MCF 10A (cell line): ENCODE measurements around the gene HSPA6. TPM values are rescaled to one million over a fixed set of nuclear protein-coding genes. Genes with fewer than 3 reads are reported as not detected.
"Not testable (repeated sequence)": the region's sequence is repeated elsewhere in the genome, so short reads cannot be mapped to it uniquely, and the experiment has no call there.

Source experiments
- BruUV-seq: library from RNA; stranded (reverse); fragments of 400-500 nt; replicated peaks from 2 replicates; lab custom pipeline; 2021; lab: Mats Ljungman, UMichigan
- CTCF ChIA-PET: fragments of 300-600 bp; sonication (Branson Sonifier 250); formaldehyde crosslinking; extraction: SDS; loops from one replicate; lab custom pipeline; 2021; ENCODE audit warnings: antibody characterized with exemption, inconsistent platforms; lab: Yijun Ruan, JAX
- POLR2A ChIA-PET: fragments of 300-600, 350-650 bp; sonication (Branson Sonifier 250); formaldehyde crosslinking; extraction: SDS; loops from one replicate; lab custom pipeline; 2020; ENCODE audit warnings: antibody characterized with exemption, inconsistent platforms; lab: Yijun Ruan, JAX
- DNase-seq: peaks from one replicate; pipeline ENCODE4 v3.0.0-alpha.2; 2018; ENCODE audit not compliant: unreplicated experiment
- H3K27ac Mint-ChIP-seq: one replicate; pipeline ENCODE4 v1.8.0; 2022; ENCODE audit warnings: mild to moderate bottlenecking, low read depth, mixed read lengths; ENCODE audit not compliant: unreplicated experiment
- H3K27me3 Mint-ChIP-seq: one replicate; pipeline ENCODE4 v1.8.0; 2022; ENCODE audit warnings: mixed read lengths; ENCODE audit not compliant: insufficient read depth, unreplicated experiment
- H3K36me3 Mint-ChIP-seq: one replicate; pipeline ENCODE4 v1.8.0; 2022; ENCODE audit warnings: mild to moderate bottlenecking, moderate library complexity, mixed read lengths; ENCODE audit not compliant: insufficient read depth, unreplicated experiment
- H3K4me1 Mint-ChIP-seq: one replicate; pipeline ENCODE4 v1.8.0; 2022; ENCODE audit warnings: mixed read lengths; ENCODE audit not compliant: insufficient read depth, unreplicated experiment
- H3K4me3 Mint-ChIP-seq: one replicate; pipeline ENCODE4 v1.8.0; 2022; ENCODE audit warnings: mild to moderate bottlenecking, moderate library complexity, mixed read lengths; ENCODE audit not compliant: unreplicated experiment
- H3K9me3 Mint-ChIP-seq: one replicate; pipeline ENCODE4 v1.8.0; 2022; ENCODE audit warnings: mixed read lengths; ENCODE audit not compliant: unreplicated experiment
- CTCF ChIP-seq: fragments of 200-600 bp; IDR thresholded peaks from one replicate; pipeline ENCODE4 v1.8.0; 2022; ENCODE audit warnings: antibody characterized with exemption, mild to moderate bottlenecking; ENCODE audit not compliant: unreplicated experiment
- intact Hi-C: fragments of 100-400 bp; cut with micrococcal nuclease; formaldehyde crosslinking; loops from 2 replicates; pipeline ENCODE4 v1.14.1; 2022
- total RNA-seq: library from RNA; stranded (reverse); gene quantifications from 2 replicates; pipeline ENCODE4 v1.2.3, GENCODE V29; 2022

The HSPA6 gene
- total RNA-seq, 1 experiment from 2014 or later = 0.28 TPM

GRCh38 chr1:161511018-161511755 lies 13.2 kb upstream of the HSPA6 start:
- Mint-ChIP-seq H3K9me3 (no peaks in the 10 kb centered on the region), H3K4me3 (no peak overlapping the region), H3K27ac (no peak overlapping the region), H3K27me3 (no peaks in the 10 kb centered on the region), H3K4me1 (peaks cover 10% of the 10 kb centered on the region), H3K36me3 (no peaks in the 10 kb centered on the region)
- no peak for TF ChIP-seq CTCF
- ChIA-PET POLR2A (interaction anchor here (0.6 kb wide), 1 partner anchor 28 kb away, joined by 4 read pairs; no protein-coding TSS in a partner anchor), CTCF (interaction anchor here (0.6 to 1.2 kb wide), 4 partner anchors 13 to 265 kb away, joined by 3 to 6 read pairs (median 3); no protein-coding TSS in a partner anchor)
- intact Hi-C loops = no loop called here
- DNase-seq = no peak
- BruUV-seq = no TSS peak

GRCh38 chr1:161511756-161512060 lies 12.6 kb upstream of the HSPA6 start:
- H3K27me3 Mint-ChIP-seq = no peaks in the 10 kb centered on the region
- no peak for TF ChIP-seq CTCF
- H3K36me3 Mint-ChIP-seq = no peaks in the 10 kb centered on the region
- no TSS peak for BruUV-seq
- DNase-seq = no peak
- H3K27ac Mint-ChIP-seq = no peak overlapping the region
- ChIA-PET CTCF (no interaction called here), POLR2A (no interaction called here)
- peaks cover 10% of the 10 kb centered on the region for H3K4me1 Mint-ChIP-seq
- intact Hi-C loops = no loop called here
- no peaks in the 10 kb centered on the region for H3K9me3 Mint-ChIP-seq
- no peak overlapping the region for H3K4me3 Mint-ChIP-seq

- BruUV-seq, H3K27me3 Mint-ChIP-seq, CTCF ChIA-PET, DNase-seq, POLR2A ChIA-PET, H3K9me3 Mint-ChIP-seq, intact Hi-C loops, H3K36me3 Mint-ChIP-seq, H3K4me3 Mint-ChIP-seq: not testable (repeated sequence)
- Mint-ChIP-seq H3K27ac (peak overlapping the region; percentile 46), H3K4me1 (peaks cover 10% of the 10 kb centered on the region)
Measured at GRCh38 chr1:161512636-161513447, 11.5 kb upstream of the HSPA6 start.

- POLR2A ChIA-PET, BruUV-seq, CTCF ChIA-PET, H3K27ac Mint-ChIP-seq, H3K4me3 Mint-ChIP-seq, H3K9me3 Mint-ChIP-seq, DNase-seq, H3K36me3 Mint-ChIP-seq, H3K27me3 Mint-ChIP-seq, intact Hi-C loops: not testable (repeated sequence)
- peaks cover 10% of the 10 kb centered on the region for H3K4me1 Mint-ChIP-seq
Measured at GRCh38 chr1:161513448-161513780, 10.9 kb upstream of the HSPA6 start.

GRCh38 chr1:161513953-161514352 lies 10.4 kb upstream of the HSPA6 start:
- H3K4me1 Mint-ChIP-seq = peaks cover 10% of the 10 kb centered on the region
- POLR2A ChIA-PET, H3K27ac Mint-ChIP-seq, H3K27me3 Mint-ChIP-seq, H3K36me3 Mint-ChIP-seq, BruUV-seq, intact Hi-C loops, CTCF ChIA-PET, H3K9me3 Mint-ChIP-seq, H3K4me3 Mint-ChIP-seq: not testable (repeated sequence)
- peak; percentile 30 for DNase-seq

GRCh38 chr1:161523041-161523816 lies 1.1 kb upstream of the HSPA6 start:
- H3K27me3 Mint-ChIP-seq, BruUV-seq, H3K4me1 Mint-ChIP-seq, H3K9me3 Mint-ChIP-seq, DNase-seq: not testable (repeated sequence)
- peak overlapping the region; percentile 49 for H3K27ac Mint-ChIP-seq
- H3K4me3 Mint-ChIP-seq = peak overlapping the region; percentile 80
- H3K36me3 Mint-ChIP-seq = peaks cover 12% of the 10 kb centered on the region
- ChIA-PET POLR2A (interaction anchor here (0.7 to 1.7 kb wide), 9 partner anchors 8 to 226 kb away, joined by 3 to 11 read pairs (median 5); partner anchors contain the start of genes DUSP12 and FCGR2A), CTCF (interaction anchor here (0.5 to 1.9 kb wide), 2 partner anchors 36 to 218 kb away, joined by 3 to 7 read pairs; no protein-coding TSS in a partner anchor)
- intact Hi-C loops = loop anchor here (2.0 kb wide), 1 partner anchor 88 kb away; no protein-coding TSS in a partner anchor

- H3K36me3 Mint-ChIP-seq = peaks cover 12% of the 10 kb centered on the region
- H3K4me1 Mint-ChIP-seq, BruUV-seq, intact Hi-C loops, DNase-seq, H3K27me3 Mint-ChIP-seq, H3K9me3 Mint-ChIP-seq: not testable (repeated sequence)
- ChIA-PET POLR2A (interaction anchor here (1.2 to 1.6 kb wide), 5 partner anchors 9 to 225 kb away, joined by 3 to 11 read pairs (median 5); partner anchors contain the start of genes DUSP12 and FCGR2A), CTCF (interaction anchor here (0.6 kb wide), 1 partner anchor 37 kb away, joined by 3 read pairs; no protein-coding TSS in a partner anchor)
- peak overlapping the region; percentile 49 for H3K27ac Mint-ChIP-seq
- peak overlapping the region; percentile 80 for H3K4me3 Mint-ChIP-seq
Measured at GRCh38 chr1:161524742-161525291, 477 bp downstream of the HSPA6 start.
